Ishikawa (cell line): ENCODE measurements around the gene SHH.

ENCODE experiments used
- CEBPB ChIP-seq: IDR thresholded peaks from 2 replicates; pipeline ENCODE4 v1.6.1; 2012
- CREB1 ChIP-seq: IDR thresholded peaks from 2 replicates; pipeline ENCODE4 v1.6.1; 2012; ENCODE audit warnings: low read depth
- EP300 ChIP-seq: IDR thresholded peaks from 2 replicates; pipeline ENCODE4 v1.6.1; 2012; ENCODE audit warnings: borderline replicate concordance
- RAD21 ChIP-seq: IDR thresholded peaks from 2 replicates; pipeline ENCODE4 v1.6.1; 2012; ENCODE audit warnings: low read depth
- TAF1 ChIP-seq: IDR thresholded peaks from 2 replicates; pipeline ENCODE4 v1.6.1; 2012; ENCODE audit warnings: low read depth, mild to moderate bottlenecking
- TEAD4 ChIP-seq: IDR thresholded peaks from 2 replicates; pipeline ENCODE4 v1.6.1; 2012
- YY1 ChIP-seq: IDR thresholded peaks from 2 replicates; pipeline ENCODE4 v1.6.1; 2012; ENCODE audit warnings: low read depth
- TF ChIP-seq, protein P1 (sequence below): IDR thresholded peaks from 2 replicates; pipeline ENCODE4 v1.6.1; 2012; ENCODE audit warnings: low read depth, mild to moderate bottlenecking

DNA sequence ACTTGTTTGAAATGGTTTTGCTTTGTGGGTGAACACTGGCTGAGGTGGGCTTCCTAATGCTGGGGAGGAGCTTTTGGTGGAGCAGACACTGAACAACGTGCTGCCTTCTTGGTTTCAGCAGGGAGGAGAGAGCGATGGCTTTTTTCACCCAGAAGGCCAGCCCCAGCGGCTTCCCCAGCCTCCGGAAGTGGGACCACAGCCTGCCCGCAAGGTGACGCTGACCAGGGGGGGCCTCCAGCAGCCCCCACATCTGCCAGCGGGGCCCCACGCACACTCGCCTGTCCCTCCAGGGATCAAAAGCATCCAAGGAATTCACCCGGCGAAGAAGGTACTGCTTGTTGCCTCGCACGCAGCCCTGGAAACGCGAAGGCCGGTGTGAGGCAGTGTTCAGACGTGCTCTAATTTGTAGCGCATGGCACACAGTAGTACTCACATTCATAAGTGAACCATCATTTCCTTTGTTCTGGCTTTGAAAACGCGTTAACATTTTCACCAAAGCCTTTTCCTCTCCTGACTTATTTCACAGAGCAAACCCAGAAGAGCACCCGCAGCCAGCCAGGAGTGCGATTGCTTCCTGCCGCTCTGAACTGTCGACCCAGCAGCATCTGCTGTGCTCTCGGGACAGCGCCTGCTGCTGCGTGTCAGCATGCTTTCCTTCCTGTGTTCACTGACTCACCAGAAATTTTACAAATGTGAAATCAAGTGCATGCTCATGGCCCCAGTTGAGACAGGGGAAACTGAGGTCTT, 48.4 kb downstream of the SHH start:
- TF ChIP-seq CEBPB: no peak
- TF ChIP-seq RAD21: no peak
- TF ChIP-seq, protein P1, sequence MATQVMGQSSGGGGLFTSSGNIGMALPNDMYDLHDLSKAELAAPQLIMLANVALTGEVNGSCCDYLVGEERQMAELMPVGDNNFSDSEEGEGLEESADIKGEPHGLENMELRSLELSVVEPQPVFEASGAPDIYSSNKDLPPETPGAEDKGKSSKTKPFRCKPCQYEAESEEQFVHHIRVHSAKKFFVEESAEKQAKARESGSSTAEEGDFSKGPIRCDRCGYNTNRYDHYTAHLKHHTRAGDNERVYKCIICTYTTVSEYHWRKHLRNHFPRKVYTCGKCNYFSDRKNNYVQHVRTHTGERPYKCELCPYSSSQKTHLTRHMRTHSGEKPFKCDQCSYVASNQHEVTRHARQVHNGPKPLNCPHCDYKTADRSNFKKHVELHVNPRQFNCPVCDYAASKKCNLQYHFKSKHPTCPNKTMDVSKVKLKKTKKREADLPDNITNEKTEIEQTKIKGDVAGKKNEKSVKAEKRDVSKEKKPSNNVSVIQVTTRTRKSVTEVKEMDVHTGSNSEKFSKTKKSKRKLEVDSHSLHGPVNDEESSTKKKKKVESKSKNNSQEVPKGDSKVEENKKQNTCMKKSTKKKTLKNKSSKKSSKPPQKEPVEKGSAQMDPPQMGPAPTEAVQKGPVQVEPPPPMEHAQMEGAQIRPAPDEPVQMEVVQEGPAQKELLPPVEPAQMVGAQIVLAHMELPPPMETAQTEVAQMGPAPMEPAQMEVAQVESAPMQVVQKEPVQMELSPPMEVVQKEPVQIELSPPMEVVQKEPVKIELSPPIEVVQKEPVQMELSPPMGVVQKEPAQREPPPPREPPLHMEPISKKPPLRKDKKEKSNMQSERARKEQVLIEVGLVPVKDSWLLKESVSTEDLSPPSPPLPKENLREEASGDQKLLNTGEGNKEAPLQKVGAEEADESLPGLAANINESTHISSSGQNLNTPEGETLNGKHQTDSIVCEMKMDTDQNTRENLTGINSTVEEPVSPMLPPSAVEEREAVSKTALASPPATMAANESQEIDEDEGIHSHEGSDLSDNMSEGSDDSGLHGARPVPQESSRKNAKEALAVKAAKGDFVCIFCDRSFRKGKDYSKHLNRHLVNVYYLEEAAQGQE: no peak
- TF ChIP-seq TEAD4: no peak
- no peak for TF ChIP-seq TAF1
- TF ChIP-seq CREB1: no peak
- no peak for TF ChIP-seq EP300
- no peak for TF ChIP-seq YY1
